CD4-positive, alpha-beta T cell treated with Interleukin-15 for 1 hour (primary cell): ENCODE measurements around the gene GCAT.

Experiments used
- DNase-seq: peaks from one replicate; pipeline ENCODE4 v3.0.0-alpha.2; 2020

Gene GCAT

GRCh38 chr22:37811867-37812266 lies 4.1 kb downstream of the GCAT start:
- no peak for DNase-seq

GRCh38 chr22:37812869-37813678 lies 5.3 kb downstream of the GCAT start:
- no peak for DNase-seq

- DNase-seq = no peak
Measured at GRCh38 chr22:37815593-37815992, 7.9 kb downstream of the GCAT start.

GRCh38 chr22:37816543-37817180 lies 8.9 kb downstream of the GCAT start:
- no peak for DNase-seq

- peak; percentile 75 for DNase-seq
Measured at GRCh38 chr22:37817705-37818408, 10.1 kb downstream of the GCAT start.

GRCh38 chr22:37818409-37819104 lies 10.8 kb downstream of the GCAT start:
- peak; percentile 62 for DNase-seq

- no peak for DNase-seq
Measured at GRCh38 chr22:37819105-37819433, 11.3 kb downstream of the GCAT start.

- no peak for DNase-seq
Measured at GRCh38 chr22:37820350-37820749, 12.6 kb downstream of the GCAT start.

- no peak for DNase-seq
Measured at GRCh38 chr22:37822079-37822833, 14.5 kb downstream of the GCAT start.

GRCh38 chr22:37823134-37823985 lies 15.6 kb downstream of the GCAT start, which contains the start of gene GALR3:
TSS of gene GALR3 (plus strand) at chr22:37823382. CDS start at chr22:37823407, 25 bp downstream.
- DNase-seq = no peak

GRCh38 chr22:37824674-37825641 lies 17.2 kb downstream of the GCAT start:
- no peak for DNase-seq

- no peak for DNase-seq
Measured at GRCh38 chr22:37827056-37827455, 19.3 kb downstream of the GCAT start.

GRCh38 chr22:37830093-37830842 lies 22.5 kb downstream of the GCAT start:
- DNase-seq = no peak

- DNase-seq = no peak
Measured at GRCh38 chr22:37831472-37831871, 23.7 kb downstream of the GCAT start.

- DNase-seq = no peak
Measured at GRCh38 chr22:37832022-37832857, 24.5 kb downstream of the GCAT start.

GRCh38 chr22:37842015-37842793 lies 34.5 kb downstream of the GCAT start:
- no peak for DNase-seq

GRCh38 chr22:37843741-37844089 lies 36.0 kb downstream of the GCAT start:
- no peak for DNase-seq

- no peak for DNase-seq
Measured at GRCh38 chr22:37844904-37845329, 37.2 kb downstream of the GCAT start.
